ENCODE measurements around the gene FRZB.
"Not testable (repeated sequence)": the region's sequence is repeated elsewhere in the genome, so short reads cannot be mapped to it uniquely, and the experiment has no call there.

FRZB gene

GRCh38 chr2:182890305-182890704 lies 23.9 kb upstream of the FRZB start:
- no peak for DNase-seq

GRCh38 chr2:182887753-182888415 lies 21.4 kb upstream of the FRZB start:
- no peak for DNase-seq

- no peak for DNase-seq
These were observed 20.7 kb upstream of the FRZB start for GRCh38 chr2:182887093-182887492.

- DNase-seq, result no peak
These were observed 19.3 kb upstream of the FRZB start for GRCh38 chr2:182885771-182886170.

- DNase-seq, result peak; percentile 19
These were observed 17.0 kb upstream of the FRZB start for GRCh38 chr2:182883451-182883850.

GRCh38 chr2:182880100-182880499 lies 13.7 kb upstream of the FRZB start:
- DNase-seq, result not testable (repeated sequence)

GRCh38 chr2:182876653-182877052 lies 10.2 kb upstream of the FRZB start:
- not testable (repeated sequence) for DNase-seq

- no peak for DNase-seq
These were observed 3.8 kb upstream of the FRZB start for GRCh38 chr2:182870227-182870626.

- no peak for DNase-seq
These were observed 1.8 kb upstream of the FRZB start for GRCh38 chr2:182868054-182868796.

- no peak for DNase-seq
These were observed 1.1 kb upstream of the FRZB start for GRCh38 chr2:182867426-182868053.

- peak; percentile 33 for DNase-seq
These were observed 359 bp downstream of the FRZB start for GRCh38 chr2:182866095-182866460.

GRCh38 chr2:182864949-182865570 lies 1.4 kb downstream of the FRZB start:
- no peak for DNase-seq

GRCh38 chr2:182863642-182864041 lies 2.8 kb downstream of the FRZB start:
- no peak for DNase-seq

GRCh38 chr2:182862091-182862490 lies 4.3 kb downstream of the FRZB start:
- no peak for DNase-seq

- no peak for DNase-seq
These were observed 5.6 kb downstream of the FRZB start for GRCh38 chr2:182860858-182861257.

- DNase-seq, result peak; percentile 72
These were observed 7.8 kb downstream of the FRZB start for GRCh38 chr2:182858671-182859070.

GRCh38 chr2:182855376-182855775 lies 11.1 kb downstream of the FRZB start:
- DNase-seq, result no peak

- peak; percentile 45 for DNase-seq
These were observed 11.9 kb downstream of the FRZB start for GRCh38 chr2:182854375-182855105.

- no peak for DNase-seq
These were observed 13.6 kb downstream of the FRZB start for GRCh38 chr2:182852801-182853200.

- peak; percentile 48 for DNase-seq
These were observed 14.3 kb downstream of the FRZB start for GRCh38 chr2:182852090-182852489.

GRCh38 chr2:182845794-182846417 lies 20.5 kb downstream of the FRZB start:
- no peak for DNase-seq

- DNase-seq, result no peak
These were observed 30.0 kb downstream of the FRZB start for GRCh38 chr2:182836451-182836850.

GRCh38 chr2:182834293-182834692 lies 32.1 kb downstream of the FRZB start:
- DNase-seq, result no peak
